HepG2 (cell line): ENCODE data around the gene PGS1. TPM values are rescaled to one million over a fixed set of nuclear protein-coding genes. Genes with fewer than 3 reads are reported as not detected.

ENCODE experiments used
- ARNTL ChIP-seq: sonication (generic); formaldehyde crosslinking; IDR thresholded peaks from 2 replicates; pipeline ENCODE4 v1.4.0; 2020; ENCODE audit warnings: mild to moderate bottlenecking, missing genetic modification reagents
- BHLHE40 ChIP-seq: IDR thresholded peaks from 2 replicates; pipeline ENCODE4 v1.6.1; 2011; ENCODE audit warnings: low read length, improper control_type of control experiment
- GLI4 ChIP-seq: sonication (generic); formaldehyde crosslinking; IDR thresholded peaks from 2 replicates; pipeline ENCODE4 v1.5.1; 2020; ENCODE audit warnings: missing genetic modification reagents, mild to moderate bottlenecking, moderate library complexity, borderline replicate concordance
- NFE2L1 ChIP-seq: sonication (generic); formaldehyde crosslinking; IDR thresholded peaks from 2 replicates; pipeline ENCODE4 v1.4.0; 2020; ENCODE audit warnings: missing genetic modification reagents, mild to moderate bottlenecking, borderline replicate concordance
- RFX5 ChIP-seq: IDR thresholded peaks from 2 replicates; pipeline ENCODE4 v1.6.1; 2011; ENCODE audit warnings: low read depth, low read length, improper control_type of control experiment
- SMARCC2 ChIP-seq: fragments of 450-650 bp; IDR thresholded peaks from 2 replicates; pipeline ENCODE4 v1.6.1; 2017; ENCODE audit warnings: antibody characterized with exemption, mild to moderate bottlenecking
- TCF7L2 ChIP-seq: IDR thresholded peaks from 2 replicates; pipeline ENCODE4 v1.6.1; 2011; ENCODE audit warnings: mild to moderate bottlenecking, low read depth, low read length, moderate library complexity
- ZNF335 ChIP-seq: sonication (generic); formaldehyde crosslinking; IDR thresholded peaks from 2 replicates; pipeline ENCODE4 v1.4.0; 2020; ENCODE audit warnings: missing genetic modification reagents
- ZNF510 ChIP-seq: sonication (generic); formaldehyde crosslinking; IDR thresholded peaks from 2 replicates; pipeline ENCODE4 v1.4.0; 2020; ENCODE audit warnings: low read depth, mild to moderate bottlenecking, missing genetic modification reagents
- ZNF577 ChIP-seq: sonication (generic); formaldehyde crosslinking; IDR thresholded peaks from 2 replicates; pipeline ENCODE4 v1.4.0; 2020; ENCODE audit warnings: mild to moderate bottlenecking, low read depth, missing genetic modification reagents, borderline replicate concordance
- ZNF615 ChIP-seq: sonication (generic); formaldehyde crosslinking; IDR thresholded peaks from 2 replicates; pipeline ENCODE4 v1.5.0; 2020; ENCODE audit warnings: mild to moderate bottlenecking, missing genetic modification reagents, borderline replicate concordance
- ZNF616 ChIP-seq: sonication (generic); formaldehyde crosslinking; IDR thresholded peaks from 2 replicates; pipeline ENCODE4 v1.5.0; 2020; ENCODE audit warnings: low read depth, mild to moderate bottlenecking, missing genetic modification reagents
- ZNF781 ChIP-seq: sonication (generic); formaldehyde crosslinking; IDR thresholded peaks from 2 replicates; pipeline ENCODE4 v1.5.1; 2020; ENCODE audit warnings: borderline replicate concordance, mild to moderate bottlenecking, missing genetic modification reagents; ENCODE audit errors: not compliant biosample characterization
- polyA plus RNA-seq, 8 experiments: library from polyadenylated mRNA; depleted of rRNA in 3 of 8; stranded (reverse) in 7 of 8; unstranded in 1 of 8; fragments of >200 nt; fragmentation: Illumina TruSeq in 4 of 8; extraction: Trizol in 4 of 8; gene quantifications; 2 replicates each; pipeline versions ENCODE4 v1.2.1 to v1.2.3, GENCODE V29; 2011 to 2016; ENCODE audit warnings: low read depth in 4 of 8, missing spikeins in 1 of 8, mixed read lengths in 1 of 8; ENCODE audit not compliant: insufficient read depth in 1 of 8
- total RNA-seq, 5 experiments: library from RNA; depleted of rRNA; stranded (reverse); fragments of >200 nt; fragmentation: Illumina TruSeq; extraction: Trizol; gene quantifications; 2 replicates each; pipeline ENCODE4 v1.2.3, GENCODE V29; 2016; ENCODE audit warnings: low read depth in 1 of 5
- TF ChIP-seq, protein P1 (sequence below): fragments of 450-650 bp; IDR thresholded peaks from 2 replicates; pipeline ENCODE4 v1.6.1; 2017; ENCODE audit warnings: mild to moderate bottlenecking
- TF ChIP-seq, protein P2 (sequence below): sonication (generic); formaldehyde crosslinking; IDR thresholded peaks from 2 replicates; pipeline ENCODE4 v1.4.0; 2020; ENCODE audit warnings: mild to moderate bottlenecking, missing genetic modification reagents
- TF ChIP-seq, protein P3 (sequence below): sonication (generic); formaldehyde crosslinking; IDR thresholded peaks from 2 replicates; pipeline ENCODE4 v1.8.1; 2022; ENCODE audit warnings: mild to moderate bottlenecking, missing genetic modification reagents
- TF ChIP-seq, protein P4 (sequence below): sonication (generic); formaldehyde crosslinking; IDR thresholded peaks from 2 replicates; pipeline ENCODE4 v1.4.0; 2020; ENCODE audit warnings: missing genetic modification reagents, mild to moderate bottlenecking, borderline replicate concordance
- TF ChIP-seq, protein P5 (sequence below): sonication (generic); formaldehyde crosslinking; IDR thresholded peaks from 2 replicates; pipeline ENCODE4 v1.9.0; 2021; ENCODE audit warnings: missing genetic modification reagents, borderline replicate concordance

PGS1 gene
- total and polyA plus RNA-seq, 2 of the 13 experiments (the other 11 are each of a cell fraction or from before 2014, with no cell fraction given) = 25.9 to 31.5 TPM

DNA sequence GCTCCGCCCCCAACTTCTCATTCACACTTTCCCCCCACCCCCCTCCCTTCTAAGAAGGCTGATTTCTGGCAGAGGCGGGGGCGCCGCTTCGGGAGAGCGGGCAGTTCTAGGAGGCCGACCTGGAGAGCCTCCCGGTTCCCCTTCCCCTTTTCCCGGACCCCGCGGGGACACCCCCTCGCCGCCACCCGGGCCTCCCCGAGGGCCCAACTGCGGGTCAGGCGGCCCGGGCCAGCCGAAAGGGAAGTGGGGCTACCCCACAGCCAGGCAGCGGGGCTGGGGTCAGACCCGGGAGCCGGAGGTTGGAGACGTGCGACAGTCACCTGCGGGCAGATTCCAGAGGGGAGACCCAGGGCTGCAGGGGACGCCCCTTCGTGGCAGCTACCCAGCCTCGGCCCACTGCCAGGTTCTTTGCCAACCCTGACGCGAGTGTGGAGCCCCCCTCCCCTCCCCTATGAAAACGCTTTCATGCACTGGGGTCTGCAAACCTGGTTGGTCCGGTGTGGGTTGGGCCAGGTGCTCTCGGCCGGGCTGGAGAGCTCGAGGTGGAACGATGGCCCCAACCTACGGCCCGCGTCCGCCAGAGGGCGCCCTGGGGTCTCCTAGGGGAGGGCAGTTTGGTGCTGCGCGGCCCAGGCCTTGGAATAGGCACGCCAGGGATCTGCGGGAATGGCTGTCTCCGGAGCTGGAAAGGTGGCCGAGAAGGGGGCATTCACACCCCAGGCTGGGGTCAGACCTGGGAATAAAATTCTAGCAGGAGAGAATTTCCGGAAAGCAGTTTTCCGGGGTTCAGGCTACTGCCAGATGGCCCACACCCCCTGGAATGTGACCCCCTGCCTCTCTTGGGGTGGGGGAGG, 17.9 kb upstream of the PGS1 start (continued):
- TF ChIP-seq, protein P1, sequence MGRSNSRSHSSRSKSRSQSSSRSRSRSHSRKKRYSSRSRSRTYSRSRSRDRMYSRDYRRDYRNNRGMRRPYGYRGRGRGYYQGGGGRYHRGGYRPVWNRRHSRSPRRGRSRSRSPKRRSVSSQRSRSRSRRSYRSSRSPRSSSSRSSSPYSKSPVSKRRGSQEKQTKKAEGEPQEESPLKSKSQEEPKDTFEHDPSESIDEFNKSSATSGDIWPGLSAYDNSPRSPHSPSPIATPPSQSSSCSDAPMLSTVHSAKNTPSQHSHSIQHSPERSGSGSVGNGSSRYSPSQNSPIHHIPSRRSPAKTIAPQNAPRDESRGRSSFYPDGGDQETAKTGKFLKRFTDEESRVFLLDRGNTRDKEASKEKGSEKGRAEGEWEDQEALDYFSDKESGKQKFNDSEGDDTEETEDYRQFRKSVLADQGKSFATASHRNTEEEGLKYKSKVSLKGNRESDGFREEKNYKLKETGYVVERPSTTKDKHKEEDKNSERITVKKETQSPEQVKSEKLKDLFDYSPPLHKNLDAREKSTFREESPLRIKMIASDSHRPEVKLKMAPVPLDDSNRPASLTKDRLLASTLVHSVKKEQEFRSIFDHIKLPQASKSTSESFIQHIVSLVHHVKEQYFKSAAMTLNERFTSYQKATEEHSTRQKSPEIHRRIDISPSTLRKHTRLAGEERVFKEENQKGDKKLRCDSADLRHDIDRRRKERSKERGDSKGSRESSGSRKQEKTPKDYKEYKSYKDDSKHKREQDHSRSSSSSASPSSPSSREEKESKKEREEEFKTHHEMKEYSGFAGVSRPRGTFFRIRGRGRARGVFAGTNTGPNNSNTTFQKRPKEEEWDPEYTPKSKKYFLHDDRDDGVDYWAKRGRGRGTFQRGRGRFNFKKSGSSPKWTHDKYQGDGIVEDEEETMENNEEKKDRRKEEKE = no peak
- TF ChIP-seq NFE2L1 (CRISPR knock-in tag) = no peak
- TF ChIP-seq BHLHE40 = no peak; the same call in 1 of the 2 replicates
- no peak for TF ChIP-seq GLI4 (CRISPR knock-in tag)
- no peak for TF ChIP-seq ZNF510 (CRISPR knock-in tag)
- TF ChIP-seq, protein P2, sequence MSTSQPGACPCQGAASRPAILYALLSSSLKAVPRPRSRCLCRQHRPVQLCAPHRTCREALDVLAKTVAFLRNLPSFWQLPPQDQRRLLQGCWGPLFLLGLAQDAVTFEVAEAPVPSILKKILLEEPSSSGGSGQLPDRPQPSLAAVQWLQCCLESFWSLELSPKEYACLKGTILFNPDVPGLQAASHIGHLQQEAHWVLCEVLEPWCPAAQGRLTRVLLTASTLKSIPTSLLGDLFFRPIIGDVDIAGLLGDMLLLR (CRISPR knock-in tag) = peak; percentile 53; the same call in 1 of the 2 replicates
- TF ChIP-seq, protein P3, sequence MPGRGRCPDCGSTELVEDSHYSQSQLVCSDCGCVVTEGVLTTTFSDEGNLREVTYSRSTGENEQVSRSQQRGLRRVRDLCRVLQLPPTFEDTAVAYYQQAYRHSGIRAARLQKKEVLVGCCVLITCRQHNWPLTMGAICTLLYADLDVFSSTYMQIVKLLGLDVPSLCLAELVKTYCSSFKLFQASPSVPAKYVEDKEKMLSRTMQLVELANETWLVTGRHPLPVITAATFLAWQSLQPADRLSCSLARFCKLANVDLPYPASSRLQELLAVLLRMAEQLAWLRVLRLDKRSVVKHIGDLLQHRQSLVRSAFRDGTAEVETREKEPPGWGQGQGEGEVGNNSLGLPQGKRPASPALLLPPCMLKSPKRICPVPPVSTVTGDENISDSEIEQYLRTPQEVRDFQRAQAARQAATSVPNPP = no peak
- TF ChIP-seq ARNTL (CRISPR knock-in tag) = no peak
- TF ChIP-seq, protein P4, sequence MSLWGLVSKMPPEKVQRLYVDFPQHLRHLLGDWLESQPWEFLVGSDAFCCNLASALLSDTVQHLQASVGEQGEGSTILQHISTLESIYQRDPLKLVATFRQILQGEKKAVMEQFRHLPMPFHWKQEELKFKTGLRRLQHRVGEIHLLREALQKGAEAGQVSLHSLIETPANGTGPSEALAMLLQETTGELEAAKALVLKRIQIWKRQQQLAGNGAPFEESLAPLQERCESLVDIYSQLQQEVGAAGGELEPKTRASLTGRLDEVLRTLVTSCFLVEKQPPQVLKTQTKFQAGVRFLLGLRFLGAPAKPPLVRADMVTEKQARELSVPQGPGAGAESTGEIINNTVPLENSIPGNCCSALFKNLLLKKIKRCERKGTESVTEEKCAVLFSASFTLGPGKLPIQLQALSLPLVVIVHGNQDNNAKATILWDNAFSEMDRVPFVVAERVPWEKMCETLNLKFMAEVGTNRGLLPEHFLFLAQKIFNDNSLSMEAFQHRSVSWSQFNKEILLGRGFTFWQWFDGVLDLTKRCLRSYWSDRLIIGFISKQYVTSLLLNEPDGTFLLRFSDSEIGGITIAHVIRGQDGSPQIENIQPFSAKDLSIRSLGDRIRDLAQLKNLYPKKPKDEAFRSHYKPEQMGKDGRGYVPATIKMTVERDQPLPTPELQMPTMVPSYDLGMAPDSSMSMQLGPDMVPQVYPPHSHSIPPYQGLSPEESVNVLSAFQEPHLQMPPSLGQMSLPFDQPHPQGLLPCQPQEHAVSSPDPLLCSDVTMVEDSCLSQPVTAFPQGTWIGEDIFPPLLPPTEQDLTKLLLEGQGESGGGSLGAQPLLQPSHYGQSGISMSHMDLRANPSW (CRISPR knock-in tag) = no peak
- no peak for TF ChIP-seq ZNF615 (CRISPR knock-in tag)
- TF ChIP-seq, protein P5, sequence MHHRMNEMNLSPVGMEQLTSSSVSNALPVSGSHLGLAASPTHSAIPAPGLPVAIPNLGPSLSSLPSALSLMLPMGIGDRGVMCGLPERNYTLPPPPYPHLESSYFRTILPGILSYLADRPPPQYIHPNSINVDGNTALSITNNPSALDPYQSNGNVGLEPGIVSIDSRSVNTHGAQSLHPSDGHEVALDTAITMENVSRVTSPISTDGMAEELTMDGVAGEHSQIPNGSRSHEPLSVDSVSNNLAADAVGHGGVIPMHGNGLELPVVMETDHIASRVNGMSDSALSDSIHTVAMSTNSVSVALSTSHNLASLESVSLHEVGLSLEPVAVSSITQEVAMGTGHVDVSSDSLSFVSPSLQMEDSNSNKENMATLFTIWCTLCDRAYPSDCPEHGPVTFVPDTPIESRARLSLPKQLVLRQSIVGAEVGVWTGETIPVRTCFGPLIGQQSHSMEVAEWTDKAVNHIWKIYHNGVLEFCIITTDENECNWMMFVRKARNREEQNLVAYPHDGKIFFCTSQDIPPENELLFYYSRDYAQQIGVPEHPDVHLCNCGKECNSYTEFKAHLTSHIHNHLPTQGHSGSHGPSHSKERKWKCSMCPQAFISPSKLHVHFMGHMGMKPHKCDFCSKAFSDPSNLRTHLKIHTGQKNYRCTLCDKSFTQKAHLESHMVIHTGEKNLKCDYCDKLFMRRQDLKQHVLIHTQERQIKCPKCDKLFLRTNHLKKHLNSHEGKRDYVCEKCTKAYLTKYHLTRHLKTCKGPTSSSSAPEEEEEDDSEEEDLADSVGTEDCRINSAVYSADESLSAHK = no peak
- TF ChIP-seq TCF7L2 = no peak
- no peak for TF ChIP-seq ZNF335 (CRISPR knock-in tag)
- TF ChIP-seq SMARCC2 = no peak
- TF ChIP-seq ZNF577 (CRISPR knock-in tag) = no peak
- no peak for TF ChIP-seq ZNF781 (CRISPR knock-in tag)
- TF ChIP-seq ZNF616 (CRISPR knock-in tag) = no peak
- TF ChIP-seq RFX5 = no peak
